ENCODE data around the gene PAPPA2. TPM values are rescaled to one million over a fixed set of nuclear protein-coding genes. Genes with fewer than 3 reads are reported as not detected.

Gene PAPPA2
- total and polyA plus RNA-seq, 9 of the 15 experiments (the other 6 are each of a cell fraction or from before 2014, with no cell fraction given) = 0.01 to 0.15 (median 0.05) TPM; not detected in 2

GRCh38 chr1:176847052-176847451 is 384.1 kb downstream of the PAPPA2 start:
- Histone ChIP-seq H3K4me2 (ENCODE audit: insufficient read depth, low read length) (no peak overlapping the region), H3K9ac (ENCODE audit: insufficient read depth in 1 of 2, low read depth in 2 of 2, low read length in 2 of 2) (no peak overlapping the region), H3K4me1 (replicated peaks in 1 of 2; ENCODE audit: control insufficient read depth in 2 of 2, insufficient read depth in 2 of 2, low read length in 2 of 2) (peaks cover 0 to 10% of the 10 kb centered on the region in 2 experiments; a peak in 3 of 5 replicates), H3K27me3 (ENCODE audit: control insufficient read depth in 2 of 2, insufficient read depth in 2 of 2, low read length in 2 of 2) (no peaks in the 10 kb centered on the region), H4K20me1 (replicated peaks; ENCODE audit: control insufficient read depth, insufficient read depth, low read length) (no peaks in the 10 kb centered on the region), H2AFZ (ENCODE audit: low read depth, low read length) (no peak overlapping the region), H3K27ac (ENCODE audit: extremely low read depth, low read depth, low read length) (no peak overlapping the region), H3K36me3 (ENCODE audit: control insufficient read depth, insufficient read depth, low read length) (no peaks in the 10 kb centered on the region), H3K79me2 (ENCODE audit: control insufficient read depth, insufficient read depth, low read length) (no peaks in the 10 kb centered on the region), H3K9me3 (replicated peaks; ENCODE audit: control insufficient read depth, insufficient read depth, low read depth, low read length) (no peaks in the 10 kb centered on the region), H3K9me1 (ENCODE audit: control insufficient read depth, insufficient read depth, low read length) (no peaks in the 10 kb centered on the region), H3K4me3 (no peak overlapping the region)
- CTCF ChIA-PET (ENCODE audit: low intra/inter-chr PET ratio) = no interaction called here
- intact Hi-C loops (cut with micrococcal nuclease) (no loop called here), in situ Hi-C loops (cut with MboI) (loop anchor here (10.0 kb wide), 1 partner anchor 472 kb away; no protein-coding TSS in a partner anchor)
- FAIRE-seq (no peak), ATAC-seq (peak; percentile 64), DNase-seq (ENCODE audit: extremely low read depth in 1 of 4, low spot score in 3 of 4) (peak in 2 of 4 experiments; percentile 18 to 38)
- BruUV-seq (replicated peaks) = no TSS peak
- POLR2A ChIA-PET = interaction anchor here (0.7 kb wide), 1 partner anchor 441 kb away, joined by 3 read pairs; no protein-coding TSS in a partner anchor
- 5% methylated on average over 1 of the region's 1 CpG for WGBS (ENCODE audit: insufficient coverage, low coverage, missing lambda C conversion rate)
- TF ChIP-seq ELK1 (CRISPR knock-in tag; IDR thresholded peaks at IDR 0.05) (no peak), CTBP1 (IDR thresholded peaks at IDR 0.05; ENCODE audit: borderline replicate concordance) (peak; percentile 43; the same call in 1 of the 2 replicates), JUNB (CRISPR knock-in tag; conservative IDR thresholded peaks at IDR 0.05) (peak; percentile 61; the same call in 1 of the 2 replicates), CCNT2 (IDR thresholded peaks at IDR 0.05; ENCODE audit: borderline replicate concordance, extremely low read depth, insufficient read length, low read depth, low read length) (no peak), PBX2 (CRISPR knock-in tag; IDR thresholded peaks at IDR 0.05; ENCODE audit: low read depth) (no peak), PBX2 (tag; conservative IDR thresholded peaks at IDR 0.05; ENCODE audit: low read depth) (peak; percentile 67), CEBPG (CRISPR knock-in tag; IDR thresholded peaks at IDR 0.05) (no peak), CEBPG (tag; conservative IDR thresholded peaks at IDR 0.05 in 1 of 2, IDR thresholded peaks at IDR 0.05 in 1 of 2) (no peak), ATF7 (IDR thresholded peaks at IDR 0.05) (peak; percentile 32; the same call in 1 of the 2 replicates)
- TF ChIP-seq, protein P1, sequence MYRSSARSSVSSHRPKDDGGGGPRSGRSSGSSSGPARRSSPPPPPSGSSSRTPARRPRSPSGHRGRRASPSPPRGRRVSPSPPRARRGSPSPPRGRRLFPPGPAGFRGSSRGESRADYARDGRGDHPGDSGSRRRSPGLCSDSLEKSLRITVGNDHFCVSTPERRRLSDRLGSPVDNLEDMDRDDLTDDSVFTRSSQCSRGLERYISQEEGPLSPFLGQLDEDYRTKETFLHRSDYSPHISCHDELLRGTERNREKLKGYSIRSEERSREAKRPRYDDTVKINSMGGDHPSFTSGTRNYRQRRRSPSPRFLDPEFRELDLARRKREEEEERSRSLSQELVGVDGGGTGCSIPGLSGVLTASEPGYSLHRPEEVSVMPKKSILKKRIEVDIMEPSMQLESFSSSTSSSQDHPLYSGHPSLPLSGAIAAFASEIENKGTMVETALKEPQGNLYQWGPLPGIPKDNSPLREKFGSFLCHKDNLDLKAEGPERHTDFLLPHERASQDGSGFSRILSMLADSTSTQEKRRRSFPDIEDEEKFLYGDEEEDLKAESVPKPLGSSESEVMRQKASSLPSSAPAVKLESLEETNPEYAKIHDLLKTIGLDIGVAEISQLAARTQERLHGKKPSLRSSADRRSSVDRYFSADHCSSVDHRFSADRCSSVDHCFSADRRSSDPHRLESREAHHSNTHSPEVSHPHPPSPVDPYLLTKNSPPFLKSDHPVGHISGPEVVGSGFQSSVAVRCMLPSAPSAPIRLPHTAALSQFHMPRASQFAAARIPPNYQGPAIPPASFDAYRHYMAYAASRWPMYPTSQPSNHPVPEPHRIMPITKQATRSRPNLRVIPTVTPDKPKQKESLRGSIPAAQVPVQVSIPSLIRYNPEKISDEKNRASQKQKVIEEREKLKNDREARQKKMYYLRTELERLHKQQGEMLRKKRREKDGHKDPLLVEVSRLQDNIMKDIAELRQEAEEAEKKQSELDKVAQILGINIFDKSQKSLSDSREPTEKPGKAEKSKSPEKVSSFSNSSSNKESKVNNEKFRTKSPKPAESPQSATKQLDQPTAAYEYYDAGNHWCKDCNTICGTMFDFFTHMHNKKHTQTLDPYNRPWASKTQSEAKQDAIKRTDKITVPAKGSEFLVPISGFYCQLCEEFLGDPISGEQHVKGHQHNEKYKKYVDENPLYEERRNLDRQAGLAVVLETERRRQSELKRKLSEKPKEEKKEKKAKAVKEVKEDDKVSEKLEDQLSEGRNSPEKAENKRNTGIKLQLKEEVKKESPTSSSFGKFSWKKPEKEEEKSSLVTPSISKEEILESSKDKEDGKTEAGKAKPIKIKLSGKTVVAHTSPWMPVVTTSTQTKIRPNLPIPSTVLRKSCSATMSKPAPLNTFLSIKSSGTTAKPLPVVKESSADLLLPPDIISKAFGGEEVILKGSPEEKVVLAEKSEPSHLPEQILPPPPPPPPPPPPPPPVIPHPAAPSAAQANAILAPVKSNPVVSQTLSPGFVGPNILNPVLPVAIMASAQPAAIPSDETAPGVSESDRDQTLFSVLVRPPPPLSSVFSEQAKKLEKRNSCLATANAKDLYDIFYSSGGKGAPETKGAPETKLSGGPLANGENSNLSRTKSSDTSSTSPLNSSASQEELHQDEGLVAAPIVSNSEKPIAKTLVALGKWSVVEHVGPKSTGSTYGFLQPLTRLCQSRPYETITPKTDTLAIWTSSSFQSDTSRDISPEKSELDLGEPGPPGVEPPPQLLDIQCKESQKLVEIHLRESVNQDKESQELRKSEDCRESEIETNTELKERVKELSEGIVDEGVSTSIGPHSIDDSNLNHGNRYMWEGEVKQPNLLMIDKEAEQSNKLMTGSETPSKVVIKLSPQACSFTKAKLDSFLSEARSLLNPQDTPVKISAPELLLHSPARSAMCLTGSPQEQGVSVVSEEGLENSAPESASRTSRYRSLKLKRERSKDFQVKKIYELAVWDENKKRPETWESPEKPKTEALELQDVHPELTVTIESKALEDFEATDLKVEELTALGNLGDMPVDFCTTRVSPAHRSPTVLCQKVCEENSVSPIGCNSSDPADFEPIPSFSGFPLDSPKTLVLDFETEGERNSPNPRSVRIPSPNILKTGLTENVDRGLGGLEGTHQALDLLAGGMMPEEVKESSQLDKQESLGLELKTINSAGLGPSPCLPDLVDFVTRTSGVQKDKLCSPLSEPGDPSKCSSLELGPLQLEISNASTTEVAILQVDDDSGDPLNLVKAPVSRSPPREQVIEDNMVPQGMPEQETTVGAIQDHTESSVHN (IDR thresholded peaks at IDR 0.05; ENCODE audit: borderline replicate concordance in 1 of 2, low read depth in 1 of 2) = no peak
